Upper lobe of left lung (tissue), 6 donors: ENCODE data around the gene HNRNPR. TPM values are rescaled to one million over a fixed set of nuclear protein-coding genes. Genes with fewer than 3 reads are reported as not detected.

Experiments
- ATAC-seq, 2 donors: fragments of 200-7000 bp; cut with Tn5 transposase; one replicate each; pipeline ENCODE4 v1.9.1; 2022; ENCODE audit warnings: mild to moderate bottlenecking in 2 of 2, moderate library complexity in 2 of 2; ENCODE audit not compliant: low FRiP score in 2 of 2
- DNase-seq, 2 donors: peaks; one replicate each; pipeline ENCODE4 v3.0.0-alpha.2; 2019 to 2020
- H3K27ac ChIP-seq, 4 donors: fragments of 200-600 bp; sonication (generic); one replicate each; pipeline ENCODE4 v1.5.1; 2016 to 2019
- H3K27me3 ChIP-seq, 4 donors: fragments of 200-600 bp; sonication (generic); one replicate each; pipeline ENCODE4 v1.5.1; 2017 to 2019
- H3K36me3 ChIP-seq, 4 donors: fragments of 200-600 bp; sonication (generic); one replicate each; pipeline ENCODE4 v1.5.1; 2016 to 2019
- H3K4me1 ChIP-seq, 4 donors: fragments of 200-600 bp; sonication (generic); one replicate each; pipeline ENCODE4 v1.5.1; 2018 to 2019
- H3K4me3 ChIP-seq, 4 donors: fragments of 200-600 bp; sonication (generic); one replicate each; pipeline ENCODE4 v1.5.1; 2017 to 2019; ENCODE audit warnings: mild to moderate bottlenecking in 2 of 4, moderate library complexity in 1 of 4
- H3K9me3 ChIP-seq, 4 donors: fragments of 200-600 bp; sonication (generic); one replicate each; pipeline ENCODE4 v1.5.1; 2018 to 2019
- CTCF ChIP-seq, 6 experiments: fragments of 450-650 bp in 4 of 6; fragments of 200-600 bp in 2 of 6; sonication (generic) in 2 of 6; IDR thresholded peaks; one replicate each; pipeline ENCODE4 v1.5.1; 2016 to 2019; ENCODE audit warnings: antibody characterized with exemption in 6 of 6
- EP300 ChIP-seq, 4 donors: sonication (generic); formaldehyde crosslinking; IDR thresholded peaks; one replicate each; pipeline ENCODE4 v1.5.1; 2017; ENCODE audit warnings: antibody characterized with exemption in 4 of 4, control low read depth in 2 of 4
- POLR2A ChIP-seq, 4 donors: fragments of 450-650 bp; IDR thresholded peaks; one replicate each; pipeline ENCODE4 v1.5.1; 2016 to 2017; ENCODE audit warnings: antibody characterized with exemption in 4 of 4, mild to moderate bottlenecking in 2 of 4
- POLR2AphosphoS5 ChIP-seq, 2 donors: sonication (generic); formaldehyde crosslinking; IDR thresholded peaks; one replicate each; pipeline ENCODE4 v1.5.1; 2017; ENCODE audit warnings: antibody characterized with exemption in 2 of 2
- WGBS, 2 donors: methylation state at CpG; one replicate each; pipeline ENCODE4 v1.1.5; 2017 to 2018; 5-methylcytosine and 5-hydroxymethylcytosine counted together
- total RNA-seq, 6 donors: library from RNA; depleted of rRNA in 4 of 6; stranded (reverse); fragments of >200 nt in 4 of 6; gene quantifications; one replicate each; pipeline versions ENCODE4 v1.1.0 to v1.2.1, GENCODE V29; 2016 to 2021
- donor health status: DM: no; HTN: no; CAD: no; lungs with moderate emphysema.
- donor health status: DM: no; HTN: yes; CAD: no; lungs with severe emphysema.

Gene HNRNPR
- 10 to 100 TPM; 43.9 to 97.7 (median 73.5) TPM for total RNA-seq

GRCh38 chr1:23344111-23344986 is at the start of gene HNRNPR:
TSS of gene HNRNPR (minus strand) at chr1:23344284. CDS start at chr1:23341008, 3,276 bp downstream.
- H3K36me3 ChIP-seq, result no peaks in the 10 kb centered on the region
- H3K27me3 ChIP-seq, result no peaks in the 10 kb centered on the region
- peak; percentile 98 to 100 for ATAC-seq
- no peaks in the 10 kb centered on the region for H3K9me3 ChIP-seq
- DNase-seq, result peak; percentile 98 to 100
- peak within 1 kb of the TSS; percentile 90 to 98 (median 96) for H3K27ac ChIP-seq
- 0 to 1% methylated on average over 30 to 38 of the region's 87 CpGs for WGBS, 2 donors
- TF ChIP-seq EP300 (IDR thresholded peaks at IDR 0.05), result peak in 1 of 4 donors; percentile 16
- TF ChIP-seq CTCF (IDR thresholded peaks at IDR 0.05), result peak in 3 of 6 experiments; percentile 22 to 45 (median 39)
- peak; percentile 45 to 63 for TF ChIP-seq POLR2AphosphoS5 (IDR thresholded peaks at IDR 0.05)
- peak in 3 of 4 donors; percentile 71 to 88 (median 76) for TF ChIP-seq POLR2A (IDR thresholded peaks at IDR 0.05)
- peak within 1 kb of the TSS; percentile 68 to 96 (median 78) for H3K4me3 ChIP-seq
- H3K4me1 ChIP-seq, result peaks cover 40 to 45% (median 42%) of the 10 kb centered on the region in 4 donors

- DNase-seq (peak in 1 of 2 donors; percentile 72), ATAC-seq (peak; percentile 12 to 86)
- Histone ChIP-seq H3K27ac (no peak overlapping the region), H3K4me3 (no peak overlapping the region), H3K9me3 (no peaks in the 10 kb centered on the region), H3K4me1 (peaks cover 6 to 11% (median 8%) of the 10 kb centered on the region in 4 donors), H3K27me3 (no peaks in the 10 kb centered on the region), H3K36me3 (peaks cover 0 to 11% (median 0%) of the 10 kb centered on the region in 4 donors)
- 92% methylated on average over 15 of the region's 15 CpGs; no CpG with 5 or more reads in 1 of the 2 donors for WGBS, 2 donors
- TF ChIP-seq POLR2AphosphoS5 (IDR thresholded peaks at IDR 0.05) (no peak), POLR2A (IDR thresholded peaks at IDR 0.05) (no peak), EP300 (IDR thresholded peaks at IDR 0.05) (no peak), CTCF (IDR thresholded peaks at IDR 0.05) (no peak)
Measured at GRCh38 chr1:23393706-23394105, 49.6 kb upstream of the HNRNPR start.

GRCh38 chr1:23392125-23392855 is 48.2 kb upstream of the HNRNPR start:
- ATAC-seq, result peak in 1 of 2 donors; percentile 78
- Histone ChIP-seq H3K27me3 (no peaks in the 10 kb centered on the region), H3K27ac (no peak overlapping the region), H3K36me3 (peaks cover 0 to 7% (median 0%) of the 10 kb centered on the region in 4 donors), H3K4me3 (no peak overlapping the region), H3K9me3 (no peaks in the 10 kb centered on the region), H3K4me1 (peaks cover 6 to 11% (median 8%) of the 10 kb centered on the region in 4 donors)
- 65 to 72% methylated on average over 2 of the region's 2 CpGs for WGBS, 2 donors
- TF ChIP-seq POLR2AphosphoS5 (IDR thresholded peaks at IDR 0.05), result no peak
- DNase-seq, result no peak

- Histone ChIP-seq H3K4me3 (no peak overlapping the region), H3K9me3 (no peaks in the 10 kb centered on the region), H3K27ac (no peak overlapping the region), H3K4me1 (peaks cover 4 to 15% (median 7%) of the 10 kb centered on the region in 4 donors), H3K27me3 (no peaks in the 10 kb centered on the region), H3K36me3 (peaks cover 0 to 3% (median 0%) of the 10 kb centered on the region in 4 donors)
- WGBS, 2 donors, result 71 to 72% methylated on average over 9 of the region's 9 CpGs
- DNase-seq (no peak), ATAC-seq (no peak)
- no peak for TF ChIP-seq EP300 (IDR thresholded peaks at IDR 0.05)
- no peak for TF ChIP-seq POLR2A (IDR thresholded peaks at IDR 0.05)
- no peak for TF ChIP-seq POLR2AphosphoS5 (IDR thresholded peaks at IDR 0.05)
- TF ChIP-seq CTCF (IDR thresholded peaks at IDR 0.05), result no peak
Measured at GRCh38 chr1:23389837-23390321, 45.8 kb upstream of the HNRNPR start.

GRCh38 chr1:23387494-23387893 is 43.4 kb upstream of the HNRNPR start:
- Histone ChIP-seq H3K27ac (no peak overlapping the region), H3K9me3 (no peaks in the 10 kb centered on the region), H3K4me3 (no peak overlapping the region), H3K27me3 (no peaks in the 10 kb centered on the region), H3K4me1 (peaks cover 4 to 21% (median 17%) of the 10 kb centered on the region in 4 donors), H3K36me3 (peaks cover 0 to 3% (median 0%) of the 10 kb centered on the region in 4 donors)
- ATAC-seq (no peak), DNase-seq (peak in 1 of 2 donors; percentile 18)
- WGBS, 2 donors, result 93% methylated on average over 4 to 8 of the region's 8 CpGs
- no peak for TF ChIP-seq EP300 (IDR thresholded peaks at IDR 0.05)
- TF ChIP-seq CTCF (IDR thresholded peaks at IDR 0.05), result no peak
- no peak for TF ChIP-seq POLR2AphosphoS5 (IDR thresholded peaks at IDR 0.05)
- TF ChIP-seq POLR2A (IDR thresholded peaks at IDR 0.05), result no peak
